HL-60/S4 (cell line): ENCODE data around the gene RASL12.
"Not testable (repeated sequence)": the region's sequence is repeated elsewhere in the genome, so short reads cannot be mapped to it uniquely, and the experiment has no call there.

Experiments
- in situ Hi-C: fragments of 300-500 bp; cut with MboI; formaldehyde crosslinking; loops from 2 replicates; pipeline ENCODE4 v1.14.3; 2022; ENCODE audit warnings: low sequenced_read_pairs

The RASL12 gene

DNA sequence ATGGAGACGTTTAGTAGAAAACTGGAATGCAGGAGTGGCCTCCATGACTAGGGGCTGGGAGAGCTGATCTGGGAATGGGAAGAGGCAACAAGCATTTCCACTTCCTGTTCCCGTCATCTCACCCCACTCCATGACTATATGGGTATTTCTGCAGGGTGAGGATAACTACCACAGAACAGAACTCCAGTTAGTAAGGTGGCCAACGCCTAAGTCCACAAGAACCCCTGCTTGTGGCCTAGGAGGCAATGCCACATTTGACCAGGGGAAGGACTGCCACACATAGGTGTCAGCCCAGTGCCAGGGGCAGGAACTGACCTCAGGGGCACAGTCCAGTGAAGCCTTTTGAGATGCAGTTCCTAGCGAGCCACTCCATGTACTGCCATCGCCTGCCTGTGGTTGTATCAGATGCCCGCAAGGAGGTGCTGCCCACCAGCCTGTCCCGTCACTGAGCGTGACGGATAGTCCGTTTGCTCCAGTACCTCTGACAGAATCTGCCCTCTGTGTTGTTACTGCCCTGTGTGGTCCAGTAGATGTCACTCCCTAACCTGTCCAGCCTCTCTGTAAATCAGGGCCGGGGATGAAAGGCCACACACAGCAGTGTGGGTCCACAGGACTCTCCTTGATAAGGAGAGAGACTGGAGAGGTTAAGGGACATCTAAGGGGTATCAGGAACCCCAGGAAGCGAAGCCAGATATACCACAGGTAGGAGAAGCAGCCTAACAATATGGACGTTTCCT lies 34.8 kb downstream of the RASL12 start:
- in situ Hi-C loops, result no loop called here

DNA sequence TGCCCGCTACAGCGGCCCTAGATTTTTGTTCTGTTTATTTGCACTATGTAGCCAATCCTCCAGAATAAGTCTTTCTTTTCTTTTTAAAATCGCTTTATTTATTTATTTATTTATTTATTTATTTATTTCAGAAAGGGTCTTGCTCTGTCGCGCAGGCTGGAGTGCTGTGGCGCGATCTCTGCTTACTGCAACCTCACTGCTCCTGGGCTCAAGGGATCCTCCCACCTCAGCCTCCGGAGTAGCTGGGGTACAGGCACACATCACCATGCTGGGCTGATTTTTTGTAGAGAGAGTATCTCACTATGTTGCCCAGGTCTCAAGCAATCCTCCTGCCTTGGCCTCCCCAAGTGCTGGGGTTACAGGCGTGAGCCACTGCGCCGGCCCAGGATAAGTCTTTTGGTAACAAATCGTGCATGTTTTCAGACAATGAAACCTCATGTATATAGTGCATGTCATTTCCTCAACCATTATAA lies 38.0 kb downstream of the RASL12 start:
- in situ Hi-C loops, result no loop called here

DNA sequence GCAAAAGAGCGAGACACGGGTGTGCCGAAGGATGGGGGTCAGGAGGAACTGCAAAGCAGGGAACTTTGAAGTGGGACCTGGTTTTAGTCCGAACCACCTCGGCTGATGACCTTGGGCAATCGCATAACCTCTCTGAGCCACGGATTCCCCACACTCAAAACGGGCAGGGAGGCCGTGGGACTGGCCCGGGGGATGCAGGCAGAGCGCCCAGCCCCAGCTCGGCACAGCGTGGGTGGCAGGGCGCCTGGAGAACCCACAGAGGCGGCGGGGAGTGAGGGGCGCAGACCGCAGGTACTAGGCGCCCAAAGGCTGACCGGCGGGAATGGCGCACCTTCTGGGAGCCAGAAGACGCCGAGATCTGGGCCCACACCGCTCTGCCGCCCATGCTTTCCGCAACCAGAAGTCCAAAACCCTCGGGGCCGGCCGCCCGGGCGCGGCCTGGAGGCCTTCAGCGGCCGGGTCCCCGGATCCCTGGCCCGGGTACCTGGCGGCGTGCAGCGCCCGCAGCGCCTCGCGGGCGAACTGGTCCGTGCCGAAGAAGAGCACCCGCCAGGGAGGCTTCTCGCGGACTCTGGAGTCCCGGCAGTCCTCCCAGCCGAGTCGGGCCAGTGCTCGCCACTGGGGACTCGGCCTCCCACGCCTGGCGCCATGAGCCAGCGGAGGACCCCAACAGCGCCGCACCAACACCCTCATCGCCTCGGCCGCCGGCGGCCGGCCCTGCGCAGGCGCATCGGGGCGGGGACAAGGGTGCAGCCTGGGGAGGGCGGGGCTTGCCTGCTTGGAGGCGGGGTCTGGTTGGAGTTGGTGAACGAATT lies 38.7 kb downstream of the RASL12 start, which contains the start of gene MTFMT:
TSS of gene MTFMT (minus strand) at position 719 of the 815 bp plus-strand sequence. CDS start at position 693, 26 bp downstream.
- in situ Hi-C loops, result no loop called here

DNA sequence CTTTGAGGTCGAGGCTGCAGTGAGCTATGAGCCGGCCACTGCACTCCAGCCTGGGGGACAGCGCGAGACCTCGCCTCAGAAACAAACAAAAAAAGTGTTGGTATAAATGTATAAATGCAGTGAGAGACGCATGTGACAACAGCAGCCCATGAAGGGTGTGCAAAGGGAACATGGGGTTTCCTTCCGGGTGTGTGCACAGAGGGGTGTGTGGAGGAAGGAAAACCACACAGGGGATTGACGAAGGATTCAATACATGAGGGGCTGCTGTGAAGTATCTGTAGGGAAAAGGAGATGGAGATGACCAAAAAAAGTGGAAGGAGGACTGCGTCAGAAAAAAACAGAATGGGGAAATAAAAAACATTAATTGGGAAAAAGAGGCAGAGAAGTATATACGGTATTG lies 39.5 kb downstream of the RASL12 start:
- in situ Hi-C loops, result no loop called here

DNA sequence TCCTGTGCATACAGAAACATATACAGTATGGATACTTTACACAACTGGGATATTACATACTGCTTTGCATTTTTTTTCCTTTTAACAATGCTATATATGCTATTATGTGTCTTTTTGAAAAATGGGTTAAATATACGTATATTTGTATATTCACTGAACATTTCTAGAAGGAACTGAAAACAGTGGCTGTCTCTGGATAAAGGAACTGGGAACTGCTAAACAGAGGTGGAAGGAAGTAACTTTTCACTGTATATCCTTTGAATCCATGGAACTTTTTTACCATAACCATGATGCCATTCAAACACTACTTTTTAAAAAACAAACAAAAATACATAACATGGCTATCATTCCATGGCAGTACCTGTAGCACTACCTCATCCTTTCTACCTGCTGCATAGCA lies 40.2 kb downstream of the RASL12 start:
- in situ Hi-C loops, result no loop called here

DNA sequence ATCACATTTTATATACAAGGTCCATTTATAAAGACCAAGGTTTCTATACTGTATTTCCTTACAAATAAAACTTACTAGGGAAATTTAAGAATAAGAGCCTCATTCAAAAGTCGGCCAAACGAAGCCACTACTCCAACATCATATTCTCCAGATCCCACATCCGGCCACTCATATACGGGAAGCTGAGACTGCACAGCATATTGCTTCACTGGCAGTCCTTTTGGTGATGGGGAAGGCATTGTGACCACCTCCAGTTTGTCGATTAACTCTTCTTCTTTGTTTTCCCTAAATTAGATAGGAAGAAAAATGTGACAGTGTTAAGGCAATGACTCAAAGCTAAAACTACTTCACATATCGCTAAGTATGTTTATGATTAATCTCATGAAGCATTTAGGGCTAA lies 41.0 kb downstream of the RASL12 start:
- in situ Hi-C loops, result no loop called here

DNA sequence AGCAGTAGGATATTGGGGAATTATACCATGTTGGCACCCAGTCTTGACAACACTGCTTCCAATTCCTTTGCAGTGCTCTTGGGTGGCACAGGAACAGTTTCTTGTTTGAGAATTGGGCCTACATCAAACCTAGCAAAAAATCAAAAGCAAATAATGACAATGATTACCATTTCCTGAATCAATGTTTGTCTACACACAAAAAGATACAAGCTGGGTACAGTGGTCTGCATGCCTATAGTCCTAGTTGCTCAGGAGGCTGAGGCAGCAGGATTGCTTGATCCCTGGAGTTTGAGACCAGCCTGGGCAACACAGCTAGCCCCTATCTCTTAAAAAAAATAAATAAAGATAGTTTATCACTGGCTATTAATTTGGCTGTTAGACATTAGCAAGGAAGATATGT lies 46.3 kb downstream of the RASL12 start:
- in situ Hi-C loops, result no loop called here

DNA sequence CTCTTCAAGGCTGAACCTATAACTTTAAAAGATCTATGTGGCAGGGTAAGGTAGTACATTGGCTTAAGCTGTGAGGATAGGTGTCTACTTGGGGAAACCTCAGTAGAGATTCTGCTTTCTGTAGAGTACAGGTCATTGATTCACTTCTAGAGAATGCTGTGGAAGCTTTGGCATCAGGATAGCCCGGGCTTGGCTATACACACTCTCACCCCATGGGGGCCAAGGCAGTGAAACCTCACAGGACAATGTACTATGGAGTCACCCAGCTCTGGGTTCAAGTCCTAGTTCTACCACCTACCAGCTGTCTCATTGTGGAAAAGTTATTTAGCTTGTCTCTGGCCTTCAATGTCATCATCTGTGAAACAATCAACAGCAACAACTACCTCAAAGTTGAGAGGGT lies 47.4 kb downstream of the RASL12 start:
- in situ Hi-C loops, result no loop called here

DNA sequence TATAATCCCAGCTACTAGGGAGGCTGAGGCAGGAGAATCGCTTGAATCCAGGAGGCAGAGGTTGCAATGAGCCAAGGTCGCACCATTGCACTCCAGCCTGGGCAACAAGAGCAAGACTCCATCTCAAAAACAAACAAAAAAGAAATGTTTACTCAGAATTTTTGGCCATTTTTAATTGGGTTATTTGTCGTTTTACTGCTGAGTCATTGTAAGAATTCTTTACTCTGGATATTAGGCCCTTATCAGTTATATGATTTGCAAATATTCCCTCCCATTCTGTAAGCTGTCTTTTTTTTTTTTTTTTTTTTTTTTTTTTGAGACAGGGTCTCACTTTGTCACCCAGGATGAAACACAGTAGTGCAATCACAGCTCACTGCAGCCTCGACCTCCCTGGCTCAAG lies 56.6 kb downstream of the RASL12 start:
- in situ Hi-C loops, result not testable (repeated sequence)

DNA sequence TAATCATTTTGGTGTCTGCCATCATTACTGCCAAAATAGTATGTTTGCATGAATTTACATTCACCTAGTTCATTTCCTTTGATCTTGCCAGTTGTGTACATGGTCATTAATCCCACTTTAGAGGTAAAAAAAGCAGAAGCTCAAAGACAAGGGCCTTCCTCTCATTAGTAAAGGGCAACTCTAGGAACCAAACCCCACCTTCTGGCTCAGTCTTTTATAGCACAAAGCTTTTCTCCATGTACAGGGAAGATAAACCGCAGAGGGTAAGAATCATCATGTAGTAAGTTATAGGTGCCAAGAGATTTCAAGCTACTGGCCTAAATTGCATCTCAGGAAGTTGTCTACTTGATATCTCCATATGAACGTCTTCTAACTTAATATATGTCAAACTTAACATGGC lies 58.8 kb downstream of the RASL12 start:
- in situ Hi-C loops, result no loop called here

DNA sequence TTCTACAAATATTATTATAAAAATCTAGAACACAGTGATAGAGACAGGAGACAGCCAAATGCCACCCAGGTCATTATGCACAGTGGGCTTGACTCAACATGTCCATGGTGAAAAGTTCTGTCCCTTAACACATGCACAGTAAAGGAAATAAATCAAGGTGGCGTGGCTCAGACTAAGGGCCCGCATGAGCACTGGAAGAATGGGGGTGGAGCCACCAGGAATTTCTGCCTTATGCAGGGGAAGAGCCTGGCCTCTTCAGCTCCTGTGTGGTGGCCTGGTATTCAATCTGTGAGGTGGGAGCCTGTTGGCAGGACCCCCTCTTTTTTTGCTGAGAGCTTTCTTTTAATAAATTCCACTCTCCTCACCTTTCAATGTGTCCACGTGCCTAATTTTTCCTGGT lies 60.9 kb downstream of the RASL12 start:
- in situ Hi-C loops, result no loop called here

DNA sequence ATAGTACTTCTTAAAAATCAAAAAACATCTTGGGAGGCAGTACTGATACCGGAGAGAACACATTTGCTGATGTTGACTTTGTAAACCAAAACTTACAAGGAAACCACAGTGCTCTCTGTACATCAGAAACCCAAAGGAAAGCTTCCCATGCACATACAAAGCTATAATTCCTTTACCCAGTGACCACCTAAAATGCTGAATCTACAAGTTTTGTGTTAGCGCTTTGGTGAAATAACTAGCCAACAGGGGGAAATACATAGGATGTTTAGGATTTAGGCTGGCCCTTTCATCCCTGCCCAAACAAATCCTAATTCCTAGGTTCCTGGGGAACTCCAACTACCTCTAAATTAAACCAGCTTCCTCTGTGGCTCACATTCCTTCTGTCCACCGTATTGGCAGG lies 62.8 kb downstream of the RASL12 start:
- in situ Hi-C loops, result no loop called here
